Activated naive CD4-positive, alpha-beta T cell treated with anti-CD3 and anti-CD28 coated beads, Interleukin-2, amount 10 ng/mL, durations not matched to agents 5 hours and 36 hours (primary cell): ENCODE measurements around the gene MRPL42. TPM values are rescaled to one million over a fixed set of nuclear protein-coding genes. Genes with fewer than 3 reads are reported as not detected.

Experiments used
- total RNA-seq, 2 experiments: library from RNA; stranded (reverse); gene quantifications; one replicate each; pipeline ENCODE4 v1.2.3, GENCODE V29; 2021

Gene MRPL42
- 10 to 100 TPM; 55.2 to 57.2 TPM for total RNA-seq

GRCh38 chr12:93467351-93468007, at the start of gene MRPL42:
Gene MRPL42, plus strand, starts transcription at chr12:93467514. Its CDS starts 1,772 bp downstream, at chr12:93469286.

DNA sequence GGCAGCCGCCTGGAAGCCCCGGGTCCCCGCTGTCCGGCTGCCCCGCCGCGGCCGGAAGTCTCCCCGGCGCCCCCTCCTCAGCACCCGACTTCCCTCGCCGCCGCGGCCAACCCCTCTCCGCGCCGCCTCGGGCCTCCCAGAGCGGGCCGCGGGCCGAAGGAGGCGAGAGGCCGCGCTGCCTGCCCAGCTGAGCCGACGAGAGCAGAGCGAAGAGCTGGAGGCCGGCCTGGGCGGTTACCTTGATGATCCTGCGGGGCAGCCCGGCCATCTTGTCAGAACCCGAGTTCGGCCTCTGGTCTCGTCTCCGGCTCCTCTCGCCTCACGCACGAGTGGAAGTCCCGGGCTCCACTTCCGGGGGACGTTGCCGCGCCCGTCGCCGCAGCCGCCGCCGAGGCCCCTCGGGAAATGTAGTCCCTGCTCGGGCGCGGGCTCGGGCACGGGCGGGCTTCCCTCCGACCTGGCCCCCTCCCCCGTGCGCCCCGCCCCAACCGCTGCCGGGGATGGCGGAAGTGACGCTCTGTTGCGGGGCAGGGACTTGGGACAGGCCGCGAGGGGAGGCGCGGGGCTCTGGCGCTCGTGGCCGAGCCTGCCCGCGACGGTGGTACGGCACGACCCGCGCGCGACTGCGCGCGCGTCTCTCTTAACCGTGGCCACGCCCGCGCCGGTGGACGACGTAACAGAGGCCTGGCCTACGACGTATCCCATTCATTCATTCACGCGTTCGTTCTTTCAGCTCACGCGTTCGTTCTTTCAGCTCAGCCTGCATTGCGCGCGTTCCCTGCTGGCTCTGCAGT, 25.5 kb upstream of the MRPL42 start, which contains the start of gene UBE2N:
TSS of gene UBE2N (minus strand) at position 331 of the 794 bp plus-strand sequence. CDS start at position 268, 63 bp downstream.

Other genes with a start within 250 kb of the MRPL42 start
- gene NUDT4, start 89.6 kb upstream of the MRPL42 start, total RNA-seq, result 10 to 100 TPM; 42.1 to 44.9 TPM
- gene UBE2N, start 25.6 kb upstream of the MRPL42 start, total RNA-seq, result 100 to 1,000 TPM; 138 to 143 TPM
- 100 to 1,000 TPM; 131 to 132 TPM for gene SOCS2, start 105.2 kb downstream of the MRPL42 start, total RNA-seq
- 10 to 100 TPM; 11.9 to 13.0 TPM for gene CRADD, start 209.9 kb downstream of the MRPL42 start, total RNA-seq